Stimulated activated CD8-positive, alpha-beta memory T cell treated with anti-CD3 and anti-CD28 coated beads, Interleukin-15, amount 100 ng/mL, for 1 hour (primary cell): ENCODE measurements around the gene HSP90B1.

ENCODE experiments used
- DNase-seq: peaks from one replicate; pipeline ENCODE4 v3.0.0-alpha.2; 2020; ENCODE audit warnings: low read depth

Gene HSP90B1

DNA sequence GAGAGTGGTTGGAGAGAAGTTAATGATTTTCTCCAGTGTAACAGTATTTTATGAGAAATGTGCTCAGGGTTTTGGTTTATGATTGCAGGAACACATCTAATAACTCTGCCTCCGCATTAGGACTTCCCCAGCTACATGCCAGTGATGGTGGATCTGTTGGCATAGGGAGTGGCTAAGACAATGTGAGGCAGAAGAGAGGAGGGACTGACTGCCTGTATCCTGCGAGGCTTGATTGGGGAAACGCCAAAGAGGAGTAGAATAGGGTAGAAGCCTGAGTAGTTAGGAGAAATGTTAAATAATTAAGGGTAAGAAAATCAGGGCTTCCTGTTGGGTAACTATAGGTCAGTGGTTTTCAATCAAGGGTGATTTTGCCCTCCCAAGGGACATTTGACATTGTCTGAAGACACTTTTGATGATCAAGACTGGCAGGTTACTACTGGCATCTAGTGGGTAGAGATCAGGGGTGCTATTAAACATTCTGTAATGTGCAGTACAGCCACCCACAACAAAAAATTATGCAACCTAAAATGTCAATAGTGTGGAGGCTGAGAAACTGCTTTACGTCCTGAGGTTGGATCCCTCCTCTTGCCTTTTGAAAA is 48.3 kb downstream of the HSP90B1 start:
- DNase-seq: no peak

DNA sequence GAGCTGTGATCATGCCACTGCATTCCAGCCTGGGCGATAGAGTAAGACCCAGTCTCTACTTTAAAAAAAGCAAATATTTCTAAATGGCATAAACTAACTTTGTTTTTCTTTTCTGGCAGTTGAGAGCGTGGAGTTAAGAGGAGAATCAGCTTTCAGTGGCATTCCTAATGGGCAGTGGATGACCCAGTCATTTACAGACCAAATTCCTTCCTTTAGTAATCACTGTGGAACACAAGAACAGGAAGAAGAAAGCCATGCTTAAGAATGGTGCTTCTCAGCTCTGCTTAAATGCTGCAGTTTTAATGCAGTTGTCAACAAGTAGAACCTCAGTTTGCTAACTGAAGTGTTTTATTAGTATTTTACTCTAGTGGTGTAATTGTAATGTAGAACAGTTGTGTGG is 56.6 kb downstream of the HSP90B1 start:
- no peak for DNase-seq

DNA sequence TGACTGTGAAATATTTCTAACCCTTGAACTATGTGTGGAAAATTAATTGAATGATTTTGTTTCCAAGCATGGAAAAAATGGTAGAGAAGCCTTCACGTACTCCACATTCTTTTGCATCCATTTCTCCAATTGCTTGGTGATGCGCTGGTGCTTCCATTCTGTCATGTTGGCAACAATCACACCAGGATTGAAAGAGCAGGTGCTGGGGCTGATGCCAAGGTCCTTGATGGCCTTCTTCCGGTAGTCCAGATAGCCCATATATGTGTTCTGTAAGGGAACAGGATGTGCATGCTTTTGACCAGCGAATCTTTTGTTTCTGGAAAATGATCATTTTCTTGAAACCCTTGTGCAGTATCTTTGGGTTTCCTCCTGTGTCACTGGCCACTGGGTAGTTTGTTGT is 64.0 kb downstream of the HSP90B1 start:
- DNase-seq: no peak

DNA sequence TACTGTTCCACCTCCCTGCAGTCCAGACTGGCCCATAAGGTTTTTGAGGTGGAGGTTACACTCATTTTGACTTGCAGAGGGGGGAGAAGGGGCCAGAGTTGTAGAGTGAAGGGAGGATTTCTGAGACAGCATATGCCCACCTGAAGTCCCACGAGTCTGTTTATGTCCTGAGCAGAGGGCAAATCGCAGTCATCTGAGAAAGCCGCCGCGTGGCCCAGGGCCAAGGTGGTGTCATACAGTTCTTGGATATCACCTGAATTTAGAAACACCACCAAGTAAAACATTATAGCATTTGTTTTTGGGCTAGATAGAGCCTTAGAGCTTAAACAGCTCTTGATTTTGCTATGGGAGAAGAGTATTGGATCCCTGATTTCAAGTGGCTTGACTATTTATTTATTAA is 66.4 kb downstream of the HSP90B1 start:
- no peak for DNase-seq

DNA sequence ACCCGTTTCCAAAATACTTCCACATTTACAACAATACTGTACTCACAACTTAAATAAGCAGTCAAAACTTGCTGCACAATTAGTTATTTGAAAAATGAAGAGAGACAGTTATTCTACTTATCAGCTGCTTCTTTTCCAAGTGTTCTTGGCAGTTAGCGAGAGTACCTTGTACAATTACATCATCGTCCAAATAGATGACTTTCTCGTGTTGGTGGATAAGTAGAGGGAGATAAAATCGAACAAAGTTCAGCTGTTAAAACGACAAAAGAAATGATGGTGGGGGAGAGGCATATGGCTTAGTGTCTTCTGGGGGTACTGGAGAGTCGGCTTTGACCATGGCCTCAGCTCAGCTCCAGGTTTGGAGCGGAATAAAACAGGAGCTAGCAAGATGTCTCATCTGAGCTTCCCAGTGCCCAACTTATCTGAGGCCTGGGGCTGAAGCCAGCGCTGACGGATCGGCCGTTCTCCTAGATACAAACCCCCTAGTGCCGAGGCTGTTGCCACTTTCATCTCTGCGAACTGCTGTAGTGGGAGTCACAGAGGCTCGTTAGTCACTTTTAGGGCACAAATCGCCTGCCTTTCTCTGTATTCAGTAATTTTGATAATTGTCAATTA is 67.2 kb downstream of the HSP90B1 start:
- DNase-seq: no peak
